Ramos (cell line): ENCODE results near the gene BBOX1.
"Not testable (repeated sequence)": the region's sequence is repeated elsewhere in the genome, so short reads cannot be mapped to it uniquely, and the experiment has no call there.

Source experiments
- in situ Hi-C: fragments of 300-500 bp; cut with MboI; formaldehyde crosslinking; loops from one replicate; pipeline ENCODE4 v1.14.3; 2022; ENCODE audit warnings: low sequenced_read_pairs; ENCODE audit not compliant: unreplicated experiment

BBOX1 gene

GRCh38 chr11:27173545-27173944 lies 132.9 kb downstream of the BBOX1 start:
- in situ Hi-C loops: no loop called here

- in situ Hi-C loops: no loop called here
These were observed 133.4 kb downstream of the BBOX1 start for GRCh38 chr11:27174021-27174420.

- in situ Hi-C loops: no loop called here
These were observed 134.1 kb downstream of the BBOX1 start for GRCh38 chr11:27174672-27175210.

- in situ Hi-C loops: not testable (repeated sequence)
These were observed 134.9 kb downstream of the BBOX1 start for GRCh38 chr11:27175562-27175961.
